Measurements from ENCODE around the gene GRM4. TPM values are rescaled to one million over a fixed set of nuclear protein-coding genes. Genes with fewer than 3 reads are reported as not detected.
A peak's percentile ranks its signal among the peaks of the same experiment; 100 is the strongest.

GRM4 gene
- total and polyA plus RNA-seq, 9 donors, result under 0.01 to 0.37 (median 0.08) TPM; not detected in 2

DNA sequence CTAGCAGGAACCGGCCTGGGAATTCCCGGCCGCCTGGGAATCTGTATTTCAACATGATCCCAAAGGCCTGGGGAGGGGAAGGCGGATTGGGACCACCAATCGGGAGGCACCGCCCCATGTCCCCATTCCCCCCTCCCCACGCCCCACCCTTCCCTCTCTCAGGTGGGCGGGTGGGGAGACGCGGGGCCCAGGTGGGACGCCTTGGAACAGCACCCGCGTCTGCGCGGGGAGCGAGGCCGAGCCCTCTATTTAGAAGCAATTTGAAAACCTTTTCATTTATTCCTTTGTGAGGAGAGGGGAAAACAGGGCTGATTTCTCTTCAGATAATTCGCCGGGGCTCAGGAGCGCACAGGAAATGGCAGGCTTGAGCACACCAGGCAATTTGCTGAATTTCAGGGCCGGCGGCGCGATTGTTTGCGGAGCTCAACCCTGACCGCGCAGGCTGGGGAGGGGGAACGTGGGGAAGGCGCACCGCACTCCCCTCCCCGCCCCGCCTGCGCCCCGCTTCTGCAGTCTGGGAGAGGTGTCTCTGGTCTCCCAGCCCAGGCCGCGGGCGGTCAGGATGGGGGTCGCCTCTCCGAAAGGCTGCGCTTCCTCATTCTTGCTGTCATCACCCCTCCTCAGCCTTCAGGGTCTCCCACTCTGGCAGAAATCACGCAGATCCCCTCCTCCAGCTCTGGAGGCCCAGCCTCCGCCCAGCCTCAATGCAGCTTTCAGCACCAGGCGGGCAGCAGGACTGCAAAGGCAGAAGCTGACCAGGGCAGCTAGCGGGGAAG lies 170.0 kb downstream of the GRM4 start:
- Histone ChIP-seq H3K27ac (no peak overlapping the region), H3K4me3 (no peak overlapping the region), H3K36me3 (no peaks in the 10 kb centered on the region), H3K4me1 (ENCODE audit: insufficient read depth) (no peaks in the 10 kb centered on the region), H3K27me3 (no peaks in the 10 kb centered on the region), H3K9me3 (peaks cover 0 to 2% of the 10 kb centered on the region in 2 donors)
- intact Hi-C loops (cut with DNase I), result no loop called here
- no peak for DNase-seq
- WGBS, 3 donors, result 19 to 23% (median 22%) methylated on average over 43 to 44 of the region's 44 CpGs
- TF ChIP-seq, protein P1, sequence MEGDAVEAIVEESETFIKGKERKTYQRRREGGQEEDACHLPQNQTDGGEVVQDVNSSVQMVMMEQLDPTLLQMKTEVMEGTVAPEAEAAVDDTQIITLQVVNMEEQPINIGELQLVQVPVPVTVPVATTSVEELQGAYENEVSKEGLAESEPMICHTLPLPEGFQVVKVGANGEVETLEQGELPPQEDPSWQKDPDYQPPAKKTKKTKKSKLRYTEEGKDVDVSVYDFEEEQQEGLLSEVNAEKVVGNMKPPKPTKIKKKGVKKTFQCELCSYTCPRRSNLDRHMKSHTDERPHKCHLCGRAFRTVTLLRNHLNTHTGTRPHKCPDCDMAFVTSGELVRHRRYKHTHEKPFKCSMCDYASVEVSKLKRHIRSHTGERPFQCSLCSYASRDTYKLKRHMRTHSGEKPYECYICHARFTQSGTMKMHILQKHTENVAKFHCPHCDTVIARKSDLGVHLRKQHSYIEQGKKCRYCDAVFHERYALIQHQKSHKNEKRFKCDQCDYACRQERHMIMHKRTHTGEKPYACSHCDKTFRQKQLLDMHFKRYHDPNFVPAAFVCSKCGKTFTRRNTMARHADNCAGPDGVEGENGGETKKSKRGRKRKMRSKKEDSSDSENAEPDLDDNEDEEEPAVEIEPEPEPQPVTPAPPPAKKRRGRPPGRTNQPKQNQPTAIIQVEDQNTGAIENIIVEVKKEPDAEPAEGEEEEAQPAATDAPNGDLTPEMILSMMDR (IDR thresholded peaks at IDR 0.05), result no peak
- TF ChIP-seq POLR2A (IDR thresholded peaks at IDR 0.05), result no peak
- no peak for TF ChIP-seq EP300 (IDR thresholded peaks at IDR 0.05)

DNA sequence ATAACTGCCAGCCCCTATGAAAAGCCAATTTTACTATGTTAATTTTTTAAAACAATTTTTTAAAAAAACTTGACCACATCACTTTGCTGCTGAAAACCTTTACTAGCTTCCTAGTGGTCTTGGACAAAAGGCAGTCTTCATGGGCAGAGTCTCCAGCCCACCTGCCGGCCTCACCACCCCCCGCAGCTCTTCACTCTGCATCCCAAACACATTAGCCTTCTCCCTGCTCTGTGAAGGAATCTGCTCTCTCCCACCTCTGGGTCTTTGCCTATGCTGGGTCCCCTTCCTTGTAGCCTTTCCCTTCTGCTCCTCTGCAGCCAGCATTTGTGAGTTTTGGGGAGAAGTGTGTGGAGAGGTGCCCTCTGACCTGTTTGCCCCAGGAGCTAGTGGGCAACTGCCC lies 171.4 kb downstream of the GRM4 start:
- no peak for DNase-seq
- Histone ChIP-seq H3K27ac (no peak overlapping the region), H3K27me3 (no peaks in the 10 kb centered on the region), H3K36me3 (no peaks in the 10 kb centered on the region), H3K4me3 (no peak overlapping the region), H3K9me3 (peaks cover 0 to 2% of the 10 kb centered on the region in 2 donors), H3K4me1 (ENCODE audit: insufficient read depth) (no peaks in the 10 kb centered on the region)
- intact Hi-C loops (cut with DNase I), result no loop called here
- 43 to 64% (median 49%) methylated on average over 2 of the region's 2 CpGs for WGBS, 3 donors
- no peak for TF ChIP-seq POLR2A (IDR thresholded peaks at IDR 0.05)
- TF ChIP-seq, protein P1 (IDR thresholded peaks at IDR 0.05), result no peak
- no peak for TF ChIP-seq EP300 (IDR thresholded peaks at IDR 0.05)

- Histone ChIP-seq H3K27me3 (no peaks in the 10 kb centered on the region), H3K4me3 (no peak overlapping the region), H3K27ac (no peak overlapping the region), H3K4me1 (ENCODE audit: insufficient read depth) (no peaks in the 10 kb centered on the region), H3K36me3 (no peaks in the 10 kb centered on the region), H3K9me3 (peaks cover 0 to 2% of the 10 kb centered on the region in 2 donors)
- intact Hi-C loops (cut with DNase I), result no loop called here
- no peak for DNase-seq
- TF ChIP-seq POLR2A (IDR thresholded peaks at IDR 0.05), result no peak
- no peak for TF ChIP-seq EP300 (IDR thresholded peaks at IDR 0.05)
- 66 to 75% (median 69%) methylated on average over 4 of the region's 4 CpGs for WGBS, 3 donors
These were observed 171.9 kb downstream of the GRM4 start for GRCh38 chr6:33974030-33974429.

DNA sequence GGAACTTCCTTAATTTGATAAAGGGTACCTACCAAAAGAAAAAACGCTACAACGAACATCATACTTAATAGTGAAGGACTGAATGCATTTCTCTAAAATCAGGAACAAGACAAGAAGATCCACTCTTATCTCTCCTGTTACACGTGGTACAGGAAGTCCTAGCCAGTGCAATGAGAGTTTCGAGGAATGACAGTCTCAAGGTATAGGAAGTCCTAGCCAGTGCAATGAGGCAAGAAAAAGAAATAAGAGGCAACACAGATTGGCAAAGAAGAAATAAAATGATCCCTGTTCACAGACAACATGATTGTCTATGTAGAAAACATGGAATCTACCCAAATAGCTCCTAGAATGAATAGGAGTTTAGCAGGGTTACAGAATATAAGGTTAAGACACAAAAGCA lies 174.3 kb downstream of the GRM4 start:
- Histone ChIP-seq H3K9me3 (peaks cover 0 to 2% of the 10 kb centered on the region in 2 donors), H3K4me3 (no peak overlapping the region), H3K27ac (no peak overlapping the region), H3K36me3 (no peaks in the 10 kb centered on the region), H3K27me3 (no peaks in the 10 kb centered on the region), H3K4me1 (ENCODE audit: insufficient read depth) (no peaks in the 10 kb centered on the region)
- TF ChIP-seq, protein P1 (IDR thresholded peaks at IDR 0.05), result no peak
- no peak for TF ChIP-seq POLR2A (IDR thresholded peaks at IDR 0.05)
- intact Hi-C loops (cut with DNase I), result no loop called here
- WGBS, 3 donors, result 70 to 77% (median 74%) methylated on average over 4 of the region's 4 CpGs
- DNase-seq, result no peak

MicroRNA genes within 50 kb of the gene (microRNA counts, 767-probe panel; counts per million panel counts)
- microRNA hsa-miR-1275, result 530 counts per million, percentile 78 among the panel's probes with 10 or more counts

Small RNA genes within 50 kb of the gene (microRNA-seq; reads per million reads assigned to microRNA genes)
- gene MIR1275, result 0 to 1.7 (median 0.71) reads per million in 3 donors

Small RNA genes within 50 kb of the gene (small RNA-seq; reads per million reads assigned to genes)
- gene MIR1275, result not detected

Other genes with a start within 250 kb of the GRM4 start
- gene HMGA1, start 90.8 kb upstream of the GRM4 start, total RNA-seq, result 10 to 100 TPM in 4 of 7 donors, 1 to 10 TPM in 3; 5.1 to 39.9 (median 10.4) TPM
- gene HMGA1, start 90.8 kb upstream of the GRM4 start, polyA plus RNA-seq, result 1 to 10 TPM; 2.4 to 5.6 TPM
- 10 to 100 TPM; 14.7 to 26.6 (median 17.8) TPM for gene SMIM29, start 102.9 kb upstream of the GRM4 start, total RNA-seq
- gene SMIM29, start 102.9 kb upstream of the GRM4 start, polyA plus RNA-seq, result 10 to 100 TPM in 1 of 2 donors, 1 to 10 TPM in 1; 2.0 to 26.3 TPM
- gene NUDT3, start 246.6 kb upstream of the GRM4 start, total RNA-seq, result 10 to 100 TPM; 23.2 to 60.7 (median 50.9) TPM
- gene NUDT3, start 246.6 kb upstream of the GRM4 start, polyA plus RNA-seq, result 10 to 100 TPM; 16.0 to 25.8 TPM

All from ovary (tissue), 9 donors.